Measurements from ENCODE around the gene FBN1. TPM values are rescaled to one million over a fixed set of nuclear protein-coding genes. Genes with fewer than 3 reads are reported as not detected.

FBN1 gene
- total RNA-seq, 1 experiment from 2014 or later: 5.2 TPM

GRCh38 chr15:48486228-48486627, 159.3 kb downstream of the FBN1 start:
- Mint-ChIP-seq H3K27ac (no peak overlapping the region), H3K27me3 (ENCODE audit: low read depth) (no peaks in the 10 kb centered on the region), H3K4me3 (no peak overlapping the region), H3K4me1 (peaks cover 5% of the 10 kb centered on the region; the same call in 1 of the 2 replicates), H3K9me3 (no peaks in the 10 kb centered on the region; the same call in 1 of the 2 replicates), H3K36me3 (no peaks in the 10 kb centered on the region)
- TF ChIP-seq FOXK1 (CRISPR knock-in tag; IDR thresholded peaks at IDR 0.05): no peak
- TF ChIP-seq SMAD3 (CRISPR knock-in tag; IDR thresholded peaks at IDR 0.05; ENCODE audit: borderline replicate concordance): no peak
- no peak for TF ChIP-seq FOXP1 (CRISPR knock-in tag; IDR thresholded peaks at IDR 0.05; ENCODE audit: borderline replicate concordance)
- TF ChIP-seq, protein P1, sequence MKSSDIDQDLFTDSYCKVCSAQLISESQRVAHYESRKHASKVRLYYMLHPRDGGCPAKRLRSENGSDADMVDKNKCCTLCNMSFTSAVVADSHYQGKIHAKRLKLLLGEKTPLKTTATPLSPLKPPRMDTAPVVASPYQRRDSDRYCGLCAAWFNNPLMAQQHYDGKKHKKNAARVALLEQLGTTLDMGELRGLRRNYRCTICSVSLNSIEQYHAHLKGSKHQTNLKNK (CRISPR knock-in tag; IDR thresholded peaks at IDR 0.05): no peak
- TF ChIP-seq NFYB (CRISPR knock-in tag; conservative IDR thresholded peaks at IDR 0.05; ENCODE audit: low read depth): no peak
- no peak for TF ChIP-seq GRHL2 (CRISPR knock-in tag; IDR thresholded peaks at IDR 0.05; ENCODE audit: insufficient replicate concordance, severe bottlenecking)
- no peak for TF ChIP-seq ZNF281 (CRISPR knock-in tag; IDR thresholded peaks at IDR 0.05)
- TF ChIP-seq, protein P2, sequence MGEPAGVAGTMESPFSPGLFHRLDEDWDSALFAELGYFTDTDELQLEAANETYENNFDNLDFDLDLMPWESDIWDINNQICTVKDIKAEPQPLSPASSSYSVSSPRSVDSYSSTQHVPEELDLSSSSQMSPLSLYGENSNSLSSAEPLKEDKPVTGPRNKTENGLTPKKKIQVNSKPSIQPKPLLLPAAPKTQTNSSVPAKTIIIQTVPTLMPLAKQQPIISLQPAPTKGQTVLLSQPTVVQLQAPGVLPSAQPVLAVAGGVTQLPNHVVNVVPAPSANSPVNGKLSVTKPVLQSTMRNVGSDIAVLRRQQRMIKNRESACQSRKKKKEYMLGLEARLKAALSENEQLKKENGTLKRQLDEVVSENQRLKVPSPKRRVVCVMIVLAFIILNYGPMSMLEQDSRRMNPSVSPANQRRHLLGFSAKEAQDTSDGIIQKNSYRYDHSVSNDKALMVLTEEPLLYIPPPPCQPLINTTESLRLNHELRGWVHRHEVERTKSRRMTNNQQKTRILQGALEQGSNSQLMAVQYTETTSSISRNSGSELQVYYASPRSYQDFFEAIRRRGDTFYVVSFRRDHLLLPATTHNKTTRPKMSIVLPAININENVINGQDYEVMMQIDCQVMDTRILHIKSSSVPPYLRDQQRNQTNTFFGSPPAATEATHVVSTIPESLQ (CRISPR knock-in tag; IDR thresholded peaks at IDR 0.05): no peak
- TF ChIP-seq ZBTB21 (CRISPR knock-in tag; IDR thresholded peaks at IDR 0.05; ENCODE audit: borderline replicate concordance): no peak
- no peak for TF ChIP-seq MAX (CRISPR knock-in tag; IDR thresholded peaks at IDR 0.05)
- no peak for ATAC-seq
- POLR2A ChIA-PET: no interaction called here
- no peak for DNase-seq (ENCODE audit: low spot score)
- CTCF ChIA-PET: no interaction called here

DNA sequence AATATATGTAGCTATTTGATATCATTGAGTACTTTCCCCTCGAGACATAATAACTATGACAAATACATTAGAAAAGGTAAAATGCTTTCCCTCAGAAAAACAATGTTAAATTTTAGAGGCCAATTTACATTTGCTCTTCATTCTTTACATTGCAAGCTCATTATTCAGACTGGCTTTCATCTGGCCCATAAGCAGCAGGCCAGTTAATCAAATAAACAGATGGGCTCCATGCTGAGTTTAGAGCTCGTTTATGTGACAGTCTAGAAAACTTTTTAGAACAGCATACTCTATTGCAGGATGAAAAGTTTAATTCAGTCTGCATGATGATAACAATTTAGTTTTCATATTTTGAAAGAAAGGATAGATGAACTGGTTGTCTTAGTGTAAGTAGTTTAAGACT, 163.7 kb downstream of the FBN1 start:
- DNase-seq (ENCODE audit: low spot score) (no peak), ATAC-seq (no peak)
- no peaks in the 10 kb centered on the region for H3K36me3 Mint-ChIP-seq
- H3K27me3 Mint-ChIP-seq (ENCODE audit: low read depth): no peaks in the 10 kb centered on the region
- ChIA-PET POLR2A (no interaction called here), CTCF (interaction anchor here (0.6 kb wide), 1 partner anchor 290 kb away, joined by 3 read pairs; no protein-coding TSS in a partner anchor)
- no peak overlapping the region for H3K27ac Mint-ChIP-seq
- H3K9me3 Mint-ChIP-seq: no peaks in the 10 kb centered on the region
- H3K4me3 Mint-ChIP-seq: no peak overlapping the region
- peaks cover 28% of the 10 kb centered on the region for H3K4me1 Mint-ChIP-seq
- TF ChIP-seq TCF7 (CRISPR knock-in tag; IDR thresholded peaks at IDR 0.05; ENCODE audit: low read depth) (no peak), SP1 (CRISPR knock-in tag; conservative IDR thresholded peaks at IDR 0.05) (no peak), ZNF423 (CRISPR knock-in tag; IDR thresholded peaks at IDR 0.05) (no peak), GABPB1 (CRISPR knock-in tag; IDR thresholded peaks at IDR 0.05) (no peak)

- H3K27ac Mint-ChIP-seq: no peak overlapping the region
- ATAC-seq (no peak), DNase-seq (ENCODE audit: low spot score) (no peak)
- H3K36me3 Mint-ChIP-seq: no peaks in the 10 kb centered on the region
- no peak overlapping the region for H3K4me3 Mint-ChIP-seq
- ChIA-PET POLR2A (no interaction called here), CTCF (interaction anchor here (1.5 kb wide), 1 partner anchor 28 kb away, joined by 7 read pairs; no protein-coding TSS in a partner anchor)
- no peaks in the 10 kb centered on the region for H3K9me3 Mint-ChIP-seq
- no peaks in the 10 kb centered on the region for H3K27me3 Mint-ChIP-seq (ENCODE audit: low read depth)
- H3K4me1 Mint-ChIP-seq: peaks cover 28% of the 10 kb centered on the region
- TF ChIP-seq IRF1 (CRISPR knock-in tag; IDR thresholded peaks at IDR 0.05) (no peak), ZBTB21 (CRISPR knock-in tag; IDR thresholded peaks at IDR 0.05; ENCODE audit: borderline replicate concordance) (no peak), MLX (CRISPR knock-in tag; IDR thresholded peaks at IDR 0.05) (no peak), HMGXB4 (CRISPR knock-in tag; IDR thresholded peaks at IDR 0.05) (no peak), NFYB (CRISPR knock-in tag; conservative IDR thresholded peaks at IDR 0.05; ENCODE audit: low read depth) (no peak), RELA (CRISPR knock-in tag; IDR thresholded peaks at IDR 0.05; ENCODE audit: borderline replicate concordance) (no peak)
- TF ChIP-seq, protein P3, sequence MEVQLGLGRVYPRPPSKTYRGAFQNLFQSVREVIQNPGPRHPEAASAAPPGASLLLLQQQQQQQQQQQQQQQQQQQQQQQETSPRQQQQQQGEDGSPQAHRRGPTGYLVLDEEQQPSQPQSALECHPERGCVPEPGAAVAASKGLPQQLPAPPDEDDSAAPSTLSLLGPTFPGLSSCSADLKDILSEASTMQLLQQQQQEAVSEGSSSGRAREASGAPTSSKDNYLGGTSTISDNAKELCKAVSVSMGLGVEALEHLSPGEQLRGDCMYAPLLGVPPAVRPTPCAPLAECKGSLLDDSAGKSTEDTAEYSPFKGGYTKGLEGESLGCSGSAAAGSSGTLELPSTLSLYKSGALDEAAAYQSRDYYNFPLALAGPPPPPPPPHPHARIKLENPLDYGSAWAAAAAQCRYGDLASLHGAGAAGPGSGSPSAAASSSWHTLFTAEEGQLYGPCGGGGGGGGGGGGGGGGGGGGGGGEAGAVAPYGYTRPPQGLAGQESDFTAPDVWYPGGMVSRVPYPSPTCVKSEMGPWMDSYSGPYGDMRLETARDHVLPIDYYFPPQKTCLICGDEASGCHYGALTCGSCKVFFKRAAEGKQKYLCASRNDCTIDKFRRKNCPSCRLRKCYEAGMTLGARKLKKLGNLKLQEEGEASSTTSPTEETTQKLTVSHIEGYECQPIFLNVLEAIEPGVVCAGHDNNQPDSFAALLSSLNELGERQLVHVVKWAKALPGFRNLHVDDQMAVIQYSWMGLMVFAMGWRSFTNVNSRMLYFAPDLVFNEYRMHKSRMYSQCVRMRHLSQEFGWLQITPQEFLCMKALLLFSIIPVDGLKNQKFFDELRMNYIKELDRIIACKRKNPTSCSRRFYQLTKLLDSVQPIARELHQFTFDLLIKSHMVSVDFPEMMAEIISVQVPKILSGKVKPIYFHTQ (CRISPR knock-in tag; IDR thresholded peaks at IDR 0.05): no peak
Measured at GRCh38 chr15:48479751-48480150, 165.8 kb downstream of the FBN1 start.

Data from WTC11 (cell line).